ENCODE results near the gene BCAT1. TPM values are rescaled to one million over a fixed set of nuclear protein-coding genes. Genes with fewer than 3 reads are reported as not detected.

Gene BCAT1
- total and polyA plus RNA-seq, 9 of the 15 experiments (the other 6 are each of a cell fraction or from before 2014, with no cell fraction given), result 38.5 to 157 (median 66.8) TPM

DNA sequence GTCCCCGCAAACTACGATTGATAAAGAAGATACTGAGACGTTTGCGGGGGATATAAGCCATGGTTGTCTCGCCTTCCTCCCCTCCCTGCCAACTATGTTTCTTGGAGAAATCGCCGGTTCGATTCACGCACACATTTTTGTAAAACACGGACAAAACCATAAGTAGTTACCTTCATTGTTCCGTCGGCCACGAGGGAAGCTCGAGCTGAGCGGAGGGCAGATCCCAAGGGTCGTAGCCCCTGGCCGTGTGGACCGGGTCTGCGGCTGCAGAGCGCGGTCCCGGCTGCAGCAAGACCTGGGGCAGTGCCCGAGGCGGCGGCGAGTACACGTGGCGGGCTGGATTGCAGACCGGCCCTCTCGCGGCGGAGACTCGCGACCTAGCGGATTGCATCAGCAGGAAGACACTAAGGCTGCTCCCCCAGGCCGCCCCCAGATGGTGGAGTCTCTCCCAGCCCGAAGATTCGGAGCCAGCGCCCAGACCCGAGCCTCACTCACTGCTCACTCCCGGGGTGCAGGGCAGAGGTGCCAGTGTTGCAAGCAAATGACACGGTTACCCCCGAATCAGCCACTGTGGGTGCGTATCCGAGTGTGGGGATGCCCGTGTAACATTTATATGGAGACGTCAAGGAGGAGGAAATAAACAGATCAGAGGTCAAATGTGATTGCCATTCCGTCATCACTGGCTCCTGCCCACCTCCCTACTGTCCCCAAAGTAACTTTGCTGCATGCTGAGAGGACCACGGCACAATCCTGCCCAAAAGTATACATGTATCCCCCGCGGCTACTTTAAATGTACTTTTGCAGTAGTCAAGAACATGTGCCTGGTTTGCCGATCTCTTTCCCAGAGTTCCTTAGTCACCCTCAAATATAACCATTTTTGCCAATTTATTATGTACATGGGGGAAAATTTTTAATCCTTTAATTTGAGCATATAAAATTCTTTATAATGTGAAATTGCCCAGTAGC lies at the start of gene BCAT1 (continued):
- TF ChIP-seq, protein P1, sequence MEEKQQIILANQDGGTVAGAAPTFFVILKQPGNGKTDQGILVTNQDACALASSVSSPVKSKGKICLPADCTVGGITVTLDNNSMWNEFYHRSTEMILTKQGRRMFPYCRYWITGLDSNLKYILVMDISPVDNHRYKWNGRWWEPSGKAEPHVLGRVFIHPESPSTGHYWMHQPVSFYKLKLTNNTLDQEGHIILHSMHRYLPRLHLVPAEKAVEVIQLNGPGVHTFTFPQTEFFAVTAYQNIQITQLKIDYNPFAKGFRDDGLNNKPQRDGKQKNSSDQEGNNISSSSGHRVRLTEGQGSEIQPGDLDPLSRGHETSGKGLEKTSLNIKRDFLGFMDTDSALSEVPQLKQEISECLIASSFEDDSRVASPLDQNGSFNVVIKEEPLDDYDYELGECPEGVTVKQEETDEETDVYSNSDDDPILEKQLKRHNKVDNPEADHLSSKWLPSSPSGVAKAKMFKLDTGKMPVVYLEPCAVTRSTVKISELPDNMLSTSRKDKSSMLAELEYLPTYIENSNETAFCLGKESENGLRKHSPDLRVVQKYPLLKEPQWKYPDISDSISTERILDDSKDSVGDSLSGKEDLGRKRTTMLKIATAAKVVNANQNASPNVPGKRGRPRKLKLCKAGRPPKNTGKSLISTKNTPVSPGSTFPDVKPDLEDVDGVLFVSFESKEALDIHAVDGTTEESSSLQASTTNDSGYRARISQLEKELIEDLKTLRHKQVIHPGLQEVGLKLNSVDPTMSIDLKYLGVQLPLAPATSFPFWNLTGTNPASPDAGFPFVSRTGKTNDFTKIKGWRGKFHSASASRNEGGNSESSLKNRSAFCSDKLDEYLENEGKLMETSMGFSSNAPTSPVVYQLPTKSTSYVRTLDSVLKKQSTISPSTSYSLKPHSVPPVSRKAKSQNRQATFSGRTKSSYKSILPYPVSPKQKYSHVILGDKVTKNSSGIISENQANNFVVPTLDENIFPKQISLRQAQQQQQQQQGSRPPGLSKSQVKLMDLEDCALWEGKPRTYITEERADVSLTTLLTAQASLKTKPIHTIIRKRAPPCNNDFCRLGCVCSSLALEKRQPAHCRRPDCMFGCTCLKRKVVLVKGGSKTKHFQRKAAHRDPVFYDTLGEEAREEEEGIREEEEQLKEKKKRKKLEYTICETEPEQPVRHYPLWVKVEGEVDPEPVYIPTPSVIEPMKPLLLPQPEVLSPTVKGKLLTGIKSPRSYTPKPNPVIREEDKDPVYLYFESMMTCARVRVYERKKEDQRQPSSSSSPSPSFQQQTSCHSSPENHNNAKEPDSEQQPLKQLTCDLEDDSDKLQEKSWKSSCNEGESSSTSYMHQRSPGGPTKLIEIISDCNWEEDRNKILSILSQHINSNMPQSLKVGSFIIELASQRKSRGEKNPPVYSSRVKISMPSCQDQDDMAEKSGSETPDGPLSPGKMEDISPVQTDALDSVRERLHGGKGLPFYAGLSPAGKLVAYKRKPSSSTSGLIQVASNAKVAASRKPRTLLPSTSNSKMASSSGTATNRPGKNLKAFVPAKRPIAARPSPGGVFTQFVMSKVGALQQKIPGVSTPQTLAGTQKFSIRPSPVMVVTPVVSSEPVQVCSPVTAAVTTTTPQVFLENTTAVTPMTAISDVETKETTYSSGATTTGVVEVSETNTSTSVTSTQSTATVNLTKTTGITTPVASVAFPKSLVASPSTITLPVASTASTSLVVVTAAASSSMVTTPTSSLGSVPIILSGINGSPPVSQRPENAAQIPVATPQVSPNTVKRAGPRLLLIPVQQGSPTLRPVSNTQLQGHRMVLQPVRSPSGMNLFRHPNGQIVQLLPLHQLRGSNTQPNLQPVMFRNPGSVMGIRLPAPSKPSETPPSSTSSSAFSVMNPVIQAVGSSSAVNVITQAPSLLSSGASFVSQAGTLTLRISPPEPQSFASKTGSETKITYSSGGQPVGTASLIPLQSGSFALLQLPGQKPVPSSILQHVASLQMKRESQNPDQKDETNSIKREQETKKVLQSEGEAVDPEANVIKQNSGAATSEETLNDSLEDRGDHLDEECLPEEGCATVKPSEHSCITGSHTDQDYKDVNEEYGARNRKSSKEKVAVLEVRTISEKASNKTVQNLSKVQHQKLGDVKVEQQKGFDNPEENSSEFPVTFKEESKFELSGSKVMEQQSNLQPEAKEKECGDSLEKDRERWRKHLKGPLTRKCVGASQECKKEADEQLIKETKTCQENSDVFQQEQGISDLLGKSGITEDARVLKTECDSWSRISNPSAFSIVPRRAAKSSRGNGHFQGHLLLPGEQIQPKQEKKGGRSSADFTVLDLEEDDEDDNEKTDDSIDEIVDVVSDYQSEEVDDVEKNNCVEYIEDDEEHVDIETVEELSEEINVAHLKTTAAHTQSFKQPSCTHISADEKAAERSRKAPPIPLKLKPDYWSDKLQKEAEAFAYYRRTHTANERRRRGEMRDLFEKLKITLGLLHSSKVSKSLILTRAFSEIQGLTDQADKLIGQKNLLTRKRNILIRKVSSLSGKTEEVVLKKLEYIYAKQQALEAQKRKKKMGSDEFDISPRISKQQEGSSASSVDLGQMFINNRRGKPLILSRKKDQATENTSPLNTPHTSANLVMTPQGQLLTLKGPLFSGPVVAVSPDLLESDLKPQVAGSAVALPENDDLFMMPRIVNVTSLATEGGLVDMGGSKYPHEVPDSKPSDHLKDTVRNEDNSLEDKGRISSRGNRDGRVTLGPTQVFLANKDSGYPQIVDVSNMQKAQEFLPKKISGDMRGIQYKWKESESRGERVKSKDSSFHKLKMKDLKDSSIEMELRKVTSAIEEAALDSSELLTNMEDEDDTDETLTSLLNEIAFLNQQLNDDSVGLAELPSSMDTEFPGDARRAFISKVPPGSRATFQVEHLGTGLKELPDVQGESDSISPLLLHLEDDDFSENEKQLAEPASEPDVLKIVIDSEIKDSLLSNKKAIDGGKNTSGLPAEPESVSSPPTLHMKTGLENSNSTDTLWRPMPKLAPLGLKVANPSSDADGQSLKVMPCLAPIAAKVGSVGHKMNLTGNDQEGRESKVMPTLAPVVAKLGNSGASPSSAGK (IDR thresholded peaks at IDR 0.05), result peak; percentile 83
- peak; percentile 8; the same call in 1 of the 2 replicates for TF ChIP-seq CBX5 (IDR thresholded peaks at IDR 0.05; ENCODE audit: borderline replicate concordance, low read depth)
- TF ChIP-seq SRSF3 (IDR thresholded peaks at IDR 0.05; ENCODE audit: insufficient read depth, low read length), result no peak
- TF ChIP-seq ZBTB2 (IDR thresholded peaks at IDR 0.05), result peak; percentile 66; the same call in 1 of the 2 replicates
- TF ChIP-seq MXI1 (IDR thresholded peaks at IDR 0.05; ENCODE audit: low read depth, low read length), result peak; percentile 73; the same call in 1 of the 2 replicates
- no peak for TF ChIP-seq HEY1 (CRISPR knock-in tag; IDR thresholded peaks at IDR 0.05; ENCODE audit: borderline replicate concordance)
